HG02885 (cell line): ENCODE measurements around the gene CYP2A13.
A peak's percentile ranks its signal among the peaks of the same experiment; 100 is the strongest.
"Not testable (repeated sequence)": the region's sequence is repeated elsewhere in the genome, so short reads cannot be mapped to it uniquely, and the experiment has no call there.

ENCODE experiments used
- ATAC-seq: cut with Tn5 transposase; IDR thresholded peaks from one replicate; pipeline ENCODE4 v1.9.1; 2021; ENCODE audit warnings: mild to moderate bottlenecking; ENCODE audit not compliant: unreplicated experiment, poor library complexity

Gene CYP2A13

GRCh38 chr19:41116261-41116660 lies 28.0 kb downstream of the CYP2A13 start:
- no peak for ATAC-seq

- not testable (repeated sequence) for ATAC-seq
These were observed 33.0 kb downstream of the CYP2A13 start for GRCh38 chr19:41120929-41121911.

- ATAC-seq = not testable (repeated sequence)
These were observed 34.6 kb downstream of the CYP2A13 start for GRCh38 chr19:41122846-41123245.

GRCh38 chr19:41123716-41124294 lies 35.6 kb downstream of the CYP2A13 start:
- no peak for ATAC-seq

GRCh38 chr19:41126765-41127203 lies 38.5 kb downstream of the CYP2A13 start:
- not testable (repeated sequence) for ATAC-seq

- not testable (repeated sequence) for ATAC-seq
These were observed 39.1 kb downstream of the CYP2A13 start for GRCh38 chr19:41127362-41127761.

- not testable (repeated sequence) for ATAC-seq
These were observed 39.6 kb downstream of the CYP2A13 start for GRCh38 chr19:41127801-41128300.

- ATAC-seq = no peak
These were observed 40.4 kb downstream of the CYP2A13 start for GRCh38 chr19:41128692-41129091.

- no peak for ATAC-seq
These were observed 42.9 kb downstream of the CYP2A13 start for GRCh38 chr19:41131186-41131585.

GRCh38 chr19:41133260-41133659 lies 45.0 kb downstream of the CYP2A13 start:
- no peak for ATAC-seq

GRCh38 chr19:41134616-41135015 lies 46.4 kb downstream of the CYP2A13 start:
- no peak for ATAC-seq

- ATAC-seq = peak; percentile 51
These were observed 47.4 kb downstream of the CYP2A13 start for GRCh38 chr19:41135390-41136384.

- no peak for ATAC-seq
These were observed 48.6 kb downstream of the CYP2A13 start for GRCh38 chr19:41136636-41137455.

- no peak for ATAC-seq
These were observed 56.2 kb downstream of the CYP2A13 start for GRCh38 chr19:41144403-41144802.
